ENCODE data around the gene HOXB7.

HOXB7 gene

GRCh38 chr17:48593840-48594537 lies 16.8 kb downstream of the HOXB7 start:
- peak; percentile 77 for DNase-seq

- no peak for DNase-seq
Measured at GRCh38 chr17:48593126-48593829, 17.5 kb downstream of the HOXB7 start, which contains the start of gene HOXB5. Gene HOXB5 (minus strand): TSS chr17:48593779. CDS start chr17:48593682, 97 bp downstream.

GRCh38 chr17:48592577-48592976 lies 18.2 kb downstream of the HOXB7 start:
- DNase-seq, result no peak

- no peak for DNase-seq
Measured at GRCh38 chr17:48592057-48592514, 18.7 kb downstream of the HOXB7 start.

- no peak for DNase-seq
Measured at GRCh38 chr17:48591255-48592056, 19.4 kb downstream of the HOXB7 start.

GRCh38 chr17:48590607-48591161 lies 20.1 kb downstream of the HOXB7 start:
- no peak for DNase-seq

- no peak for DNase-seq
Measured at GRCh38 chr17:48589831-48590606, 20.8 kb downstream of the HOXB7 start, which contains the start of gene HOXB3. Gene HOXB3 (minus strand): TSS chr17:48590241. CDS start chr17:48552474, 37,767 bp downstream.

- no peak for DNase-seq
Measured at GRCh38 chr17:48589060-48589830, 21.6 kb downstream of the HOXB7 start.

- no peak for DNase-seq
Measured at GRCh38 chr17:48588528-48588927, 22.3 kb downstream of the HOXB7 start.

- no peak for DNase-seq
Measured at GRCh38 chr17:48588074-48588415, 22.8 kb downstream of the HOXB7 start.

- DNase-seq, result no peak
Measured at GRCh38 chr17:48587276-48588073, 23.3 kb downstream of the HOXB7 start.

- DNase-seq, result no peak
Measured at GRCh38 chr17:48586355-48587258, 24.2 kb downstream of the HOXB7 start.

GRCh38 chr17:48584223-48584741 lies 26.5 kb downstream of the HOXB7 start:
- DNase-seq, result no peak

GRCh38 chr17:48583708-48584222 lies 27.1 kb downstream of the HOXB7 start:
- DNase-seq, result no peak

- no peak for DNase-seq
Measured at GRCh38 chr17:48582750-48583069, 28.1 kb downstream of the HOXB7 start.

GRCh38 chr17:48579760-48580554 lies 30.9 kb downstream of the HOXB7 start:
- DNase-seq, result no peak

GRCh38 chr17:48579471-48579759 lies 31.4 kb downstream of the HOXB7 start:
- no peak for DNase-seq
